Measurements from ENCODE around the gene SHANK1.

SHANK1 gene

DNA sequence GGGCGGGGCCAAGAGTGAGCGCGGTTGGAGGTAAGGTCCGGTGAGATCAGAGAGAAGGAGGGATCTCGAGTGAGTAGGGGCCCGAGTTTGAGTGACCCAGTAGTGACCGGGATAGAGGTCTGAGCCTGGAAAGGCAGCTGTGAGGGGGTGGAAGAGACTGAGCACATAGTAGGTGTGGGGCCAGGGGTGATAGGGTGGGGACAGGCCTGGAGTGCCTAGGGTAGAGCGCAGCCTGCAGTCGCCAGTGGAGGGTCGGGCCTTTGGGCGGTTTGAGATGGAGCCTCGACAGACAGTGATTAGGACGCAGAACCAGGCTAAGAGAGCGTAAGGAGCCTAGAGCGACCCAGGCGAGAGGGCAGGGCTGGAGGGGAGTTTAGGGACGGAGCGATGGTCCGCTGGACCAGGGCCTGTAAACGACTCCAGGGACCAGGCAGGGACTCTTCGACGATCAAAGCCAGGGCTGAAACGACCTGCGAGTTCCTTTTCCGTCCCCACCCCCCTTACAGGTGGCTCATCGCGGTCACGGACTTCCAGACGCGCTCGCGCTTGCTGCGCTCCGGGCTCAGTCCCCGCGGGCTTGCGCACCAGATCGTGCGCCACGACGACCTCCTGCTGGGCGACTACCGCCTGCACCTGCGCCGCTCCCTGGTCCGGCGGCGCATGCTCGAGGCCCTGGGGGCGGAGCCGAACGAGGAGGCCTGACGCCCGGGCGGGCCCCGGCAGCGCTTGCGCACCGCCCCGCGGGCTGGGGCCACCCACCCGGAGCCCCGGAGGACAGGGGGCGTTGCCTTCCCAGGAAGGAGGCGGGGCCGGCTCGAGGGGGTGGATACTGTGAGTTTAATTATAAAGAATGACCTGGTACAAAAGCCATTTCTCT lies 60.9 kb downstream of the SHANK1 start:
- DNase-seq = peak; percentile 36 to 67

DNA sequence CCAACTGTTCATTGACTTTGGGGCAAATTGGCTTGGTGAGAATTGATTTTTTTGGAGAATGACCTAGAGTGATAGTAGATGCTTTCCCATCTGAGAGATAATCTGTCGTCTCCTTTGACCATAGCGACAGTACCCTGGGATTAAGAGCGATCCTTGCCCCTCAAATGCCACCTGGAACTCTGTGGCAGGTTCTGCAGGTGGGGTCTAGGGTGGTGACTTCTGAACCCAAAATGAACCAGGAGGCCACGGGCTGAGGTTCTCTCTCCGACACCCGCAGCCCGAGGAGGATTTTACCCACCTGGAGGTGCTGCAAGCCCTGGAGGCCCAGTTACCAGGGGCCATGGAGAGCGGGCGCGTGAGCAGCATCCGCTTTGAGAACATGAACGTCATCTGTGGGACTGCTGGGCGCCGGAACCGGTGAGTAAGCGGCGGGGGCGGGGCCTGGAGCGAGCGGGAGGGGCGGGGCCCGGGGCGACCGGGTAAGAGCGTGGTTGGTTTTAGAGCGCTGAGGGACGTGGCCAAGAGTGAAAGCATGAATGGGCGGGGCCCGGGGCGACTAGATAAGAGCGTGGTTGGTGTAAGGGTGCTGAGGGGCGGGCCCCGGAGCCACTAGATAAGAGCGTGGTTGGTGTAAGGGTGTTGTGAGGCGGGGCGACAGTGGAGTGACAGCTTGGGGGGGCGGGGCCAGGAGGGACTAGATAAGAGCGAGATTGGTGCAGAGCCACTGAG lies 61.7 kb downstream of the SHANK1 start:
- peak; percentile 91 to 93 for DNase-seq

DNA sequence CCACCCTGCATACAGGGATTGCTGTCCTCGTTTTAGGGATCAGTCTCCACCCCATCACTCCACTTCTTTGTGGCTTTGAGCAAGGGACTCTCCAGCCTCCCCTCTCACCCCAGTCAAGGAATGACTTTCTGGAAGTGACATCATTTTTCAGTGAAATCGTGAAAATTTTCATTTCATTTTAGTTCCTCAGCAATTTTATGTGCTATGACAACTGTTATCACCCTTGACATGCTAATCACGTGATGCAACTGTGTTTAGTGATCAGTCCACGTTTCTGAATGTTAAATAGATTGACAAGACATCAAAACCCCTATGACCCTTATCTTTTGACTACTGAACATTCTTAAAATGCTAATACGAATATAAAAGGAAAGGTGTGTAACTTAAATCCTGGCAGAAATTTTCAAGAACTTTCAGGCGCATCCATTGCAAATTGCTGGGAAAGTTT lies 62.4 kb downstream of the SHANK1 start:
- no peak for DNase-seq

DNA sequence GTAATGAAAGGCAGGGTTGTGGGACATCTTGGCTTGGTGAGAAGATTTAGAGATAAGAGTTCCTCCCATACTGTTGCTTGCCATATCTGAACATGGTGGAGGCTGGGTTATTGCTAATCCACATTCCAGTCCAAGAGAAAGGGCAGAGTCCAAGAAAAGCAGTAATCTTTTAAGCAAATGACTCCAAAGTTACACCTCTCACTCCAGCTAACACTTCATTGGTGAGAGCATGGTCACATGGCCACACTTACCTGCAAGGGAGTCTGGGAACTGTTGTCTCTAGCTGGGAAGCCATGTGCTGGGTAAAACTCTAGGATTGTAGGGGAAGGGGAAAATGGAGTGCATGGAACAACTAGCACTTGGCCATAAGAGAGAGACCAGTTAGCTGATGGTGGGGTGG lies 64.7 kb downstream of the SHANK1 start:
- DNase-seq = no peak

DNA sequence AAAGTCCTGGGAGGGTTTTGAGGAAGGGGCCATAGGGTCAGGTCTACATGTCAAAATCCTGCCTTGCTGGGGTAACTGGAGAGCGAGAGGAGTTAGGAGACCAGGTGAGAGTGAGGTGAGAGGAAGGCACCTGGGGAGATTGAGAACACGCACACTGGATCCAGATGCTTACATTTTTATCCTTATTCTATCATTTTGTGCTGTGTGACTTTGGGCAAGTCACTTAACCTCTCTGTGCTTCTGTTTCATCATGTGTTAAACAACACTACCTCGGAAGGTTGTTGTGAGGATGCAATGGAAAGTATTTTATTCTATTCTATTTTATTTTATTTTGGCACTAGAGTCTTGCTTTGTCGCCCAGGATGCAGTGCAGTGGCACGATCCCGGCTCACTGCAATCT lies 66.9 kb downstream of the SHANK1 start:
- DNase-seq = no peak

DNA sequence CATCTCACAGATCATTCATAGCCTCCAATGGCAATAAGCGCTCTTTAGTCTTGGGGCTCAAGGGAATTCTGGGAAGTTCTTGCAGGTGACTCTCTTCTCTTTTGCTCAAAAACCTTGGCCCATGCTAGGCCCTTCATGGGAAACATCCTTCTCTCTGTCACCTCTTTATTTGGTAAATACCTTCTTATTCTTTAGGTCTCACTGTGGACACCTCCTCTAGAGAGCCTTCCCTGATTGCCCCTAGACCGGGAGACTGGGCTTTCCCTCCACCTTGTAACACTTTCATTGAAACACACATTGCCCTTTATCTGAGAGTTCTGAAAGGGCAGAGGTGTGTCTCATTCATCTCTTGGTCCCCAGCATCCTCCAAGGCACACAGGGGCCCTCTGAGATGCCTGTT lies 68.4 kb downstream of the SHANK1 start:
- DNase-seq = no peak

DNA sequence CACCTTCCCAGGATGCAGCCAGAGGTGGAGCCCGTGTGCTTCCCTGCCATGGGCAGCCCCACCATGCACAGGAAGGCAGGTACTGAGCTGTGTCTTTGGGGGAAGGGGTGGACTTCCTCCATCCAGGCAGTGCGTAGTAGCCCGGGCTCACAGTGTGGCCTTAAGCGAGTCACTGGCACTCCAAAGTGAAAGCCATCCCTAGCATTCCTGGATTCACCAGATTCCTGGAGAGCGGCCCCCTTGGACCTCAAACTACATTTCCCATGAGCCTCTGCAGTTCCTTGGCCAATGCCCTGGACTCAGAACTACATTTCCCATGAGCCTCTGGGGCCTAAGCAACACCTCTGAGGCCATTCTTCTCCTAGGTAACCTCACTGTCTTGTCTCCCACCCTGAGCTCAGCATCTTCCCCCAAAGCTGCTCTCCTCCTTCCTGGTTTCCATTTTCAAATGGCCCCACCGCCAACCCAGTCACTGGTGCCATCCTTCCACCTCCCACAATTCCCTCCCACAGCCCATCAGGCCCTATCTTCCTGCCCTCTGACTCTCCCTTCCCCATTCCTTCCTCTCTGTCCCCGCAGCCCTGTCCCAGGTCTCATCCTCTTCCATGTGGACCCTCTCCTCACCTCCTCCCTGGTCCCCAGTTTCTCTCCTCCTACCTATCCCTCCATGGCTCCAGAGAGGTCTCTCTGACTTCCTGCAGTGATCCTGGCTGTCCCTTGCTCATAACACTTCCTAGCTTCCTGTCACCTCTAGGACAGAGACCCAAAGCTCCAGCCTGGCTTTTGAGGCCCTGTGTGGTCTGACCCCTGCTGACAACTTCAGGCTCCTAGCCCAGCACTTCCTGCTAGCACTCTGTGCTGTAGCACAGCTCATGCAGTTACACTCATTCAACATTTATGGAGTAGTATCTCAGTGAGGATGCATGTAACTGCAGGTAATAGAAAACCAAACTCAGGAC lies 69.9 kb downstream of the SHANK1 start, which contains the start of gene C19orf81:
C19orf81 (plus strand) TSS at position 13 of the 959 bp plus-strand sequence; CDS start at position 13, 0 bp downstream.
- no peak for DNase-seq

DNA sequence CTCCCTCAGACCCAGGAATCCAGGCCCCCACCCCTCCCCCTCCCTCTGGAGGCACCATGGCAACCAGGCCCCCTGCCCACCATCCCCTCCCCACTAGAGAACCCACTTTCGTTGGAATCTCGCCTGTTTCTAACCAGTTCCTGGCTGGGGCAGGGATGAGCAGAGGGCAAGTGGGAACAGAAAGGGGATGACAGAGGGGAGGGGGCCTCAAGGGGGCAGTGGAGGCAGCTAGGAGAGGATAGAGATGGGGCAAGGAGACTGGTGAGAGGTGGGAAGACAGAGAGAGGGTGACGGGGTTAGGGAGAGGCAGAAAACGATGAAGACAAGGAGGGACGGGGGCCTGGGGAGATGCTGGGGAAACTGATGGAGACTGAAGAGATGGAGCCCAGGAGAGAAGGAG lies 70.9 kb downstream of the SHANK1 start:
- no peak for DNase-seq

DNA sequence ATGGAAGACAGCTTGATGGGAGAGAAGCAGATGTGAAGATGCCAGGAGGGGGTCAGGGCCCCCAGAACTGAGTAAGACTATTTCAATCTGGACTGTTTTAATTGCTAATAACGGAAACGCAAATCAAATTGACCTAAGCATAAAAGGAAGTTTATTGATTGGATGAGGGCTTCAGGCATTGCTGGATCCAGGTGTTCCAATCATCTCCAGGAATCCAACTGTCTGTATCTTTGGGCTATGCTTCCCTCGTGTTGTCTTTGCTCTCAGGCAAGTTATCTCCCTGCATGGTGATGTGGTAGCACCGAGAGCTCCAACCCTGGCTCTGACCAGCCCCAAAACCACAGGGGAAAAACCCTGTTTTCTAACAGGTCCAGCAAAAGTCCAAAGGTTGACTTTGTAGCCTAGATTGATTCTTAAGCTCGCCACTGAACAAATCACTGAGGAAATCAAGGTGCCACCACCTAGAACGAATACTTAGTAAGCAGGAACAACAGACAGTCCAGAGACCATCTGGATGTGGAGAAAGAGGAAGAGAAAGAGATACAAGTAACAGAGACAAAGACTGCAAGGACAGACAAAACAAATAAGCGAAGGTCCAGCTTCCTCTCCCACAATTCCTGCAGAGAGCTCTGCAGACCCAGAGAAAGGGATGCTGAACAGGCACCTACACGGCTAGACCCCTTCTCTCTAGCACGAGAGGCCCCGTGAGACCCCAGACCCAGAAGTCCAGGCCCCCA lies 71.6 kb downstream of the SHANK1 start:
- DNase-seq = no peak

DNA sequence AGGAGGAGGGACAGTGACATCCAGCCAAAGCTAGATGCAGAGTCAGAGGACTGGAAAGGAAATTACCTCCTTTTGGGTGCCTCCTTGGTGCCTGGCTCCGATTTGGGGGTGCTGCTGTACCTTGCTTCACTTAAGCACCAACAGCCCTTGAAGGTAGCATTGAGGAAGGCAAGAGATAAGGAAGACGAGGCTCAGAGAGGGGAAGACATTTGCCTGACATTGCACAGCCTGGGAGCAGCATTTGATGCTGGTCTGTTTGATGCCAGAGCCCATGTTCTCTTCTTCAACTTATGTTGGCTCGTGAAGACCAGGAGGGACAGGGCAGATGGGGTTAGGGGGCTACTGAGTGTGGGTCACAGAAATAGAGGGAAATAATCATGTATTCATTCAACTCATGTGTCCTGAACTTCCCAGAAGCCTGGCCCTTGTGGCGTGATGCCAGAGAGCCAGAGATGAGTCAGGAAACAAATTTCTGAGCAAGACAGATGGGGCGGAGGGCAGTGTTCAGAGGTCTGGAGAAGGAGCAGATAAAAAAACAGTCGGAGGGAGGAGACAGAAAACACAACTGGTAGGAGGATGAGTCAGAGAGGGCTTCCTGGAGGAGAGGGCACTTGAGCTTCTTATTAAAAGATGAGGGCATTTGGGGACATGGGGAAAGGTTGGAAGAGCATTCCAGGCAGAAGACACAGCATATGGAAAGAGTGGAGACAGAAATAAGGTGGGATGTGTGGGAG lies 73.4 kb downstream of the SHANK1 start:
- no peak for DNase-seq

DNA sequence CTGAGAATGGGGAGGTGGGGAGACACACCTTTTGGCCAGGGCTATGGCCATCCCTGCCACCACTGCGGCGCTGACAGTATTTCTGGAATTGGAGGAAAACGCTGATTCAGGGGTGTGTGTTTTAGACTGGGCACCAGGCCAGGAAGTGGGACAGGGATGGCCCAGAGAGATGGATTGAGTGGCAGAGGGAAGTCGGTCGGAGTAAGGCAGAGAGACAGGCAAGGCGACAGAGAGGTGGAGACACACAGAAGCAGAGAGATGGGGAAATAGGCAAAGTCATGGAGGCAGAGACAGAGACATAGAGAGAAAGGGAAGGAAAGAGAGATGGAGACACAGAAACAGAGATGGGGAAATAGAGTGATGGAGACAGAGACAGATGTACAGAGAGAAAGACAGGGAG lies 74.5 kb downstream of the SHANK1 start:
- DNase-seq = no peak

DNA sequence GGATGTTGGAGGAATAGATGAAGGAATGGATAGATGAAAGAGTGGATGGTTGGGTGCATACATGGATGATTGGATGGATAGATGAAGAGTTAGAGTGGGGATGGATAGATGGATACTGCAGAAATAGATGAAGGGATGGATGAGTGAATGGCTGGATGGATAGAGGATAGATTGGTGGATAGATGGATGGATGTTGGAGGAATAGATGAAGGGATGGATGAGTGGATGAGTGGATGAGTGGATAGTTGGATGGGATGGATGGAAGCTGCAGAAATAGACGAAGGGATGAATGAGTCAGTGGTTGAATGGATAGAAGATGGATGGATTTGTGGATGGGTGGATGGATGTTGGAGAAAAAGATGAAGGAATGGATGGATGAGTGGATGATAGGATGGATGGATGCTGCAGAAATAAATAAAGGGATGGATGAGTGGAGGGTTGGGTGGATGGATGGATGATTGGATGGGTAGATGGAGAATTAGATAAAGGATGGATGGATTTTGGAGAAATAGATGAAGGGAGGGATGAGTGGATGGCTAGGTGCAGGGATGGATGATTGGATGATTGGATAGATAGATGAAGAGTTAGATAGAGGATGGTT lies 75.2 kb downstream of the SHANK1 start:
- DNase-seq = no peak

DNA sequence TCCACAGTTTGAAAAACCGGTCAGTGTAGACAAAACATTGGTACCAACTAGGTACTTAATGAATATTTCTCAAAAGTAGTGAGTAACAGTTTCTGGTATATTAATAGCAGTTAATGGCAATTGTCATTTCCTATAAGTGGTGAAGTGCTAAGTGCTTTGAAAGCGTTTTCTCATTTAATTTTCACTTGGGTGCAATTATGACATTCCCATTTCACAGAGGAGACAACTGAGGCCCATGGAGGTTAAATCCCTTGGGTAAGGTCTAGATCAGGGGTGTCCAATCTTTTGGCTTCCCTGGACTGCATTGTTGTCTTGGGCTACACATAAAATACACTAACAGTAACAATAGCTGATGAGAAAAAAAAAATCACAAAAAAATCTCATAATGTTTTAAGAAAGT lies 79.2 kb downstream of the SHANK1 start:
- no peak for DNase-seq

DNA sequence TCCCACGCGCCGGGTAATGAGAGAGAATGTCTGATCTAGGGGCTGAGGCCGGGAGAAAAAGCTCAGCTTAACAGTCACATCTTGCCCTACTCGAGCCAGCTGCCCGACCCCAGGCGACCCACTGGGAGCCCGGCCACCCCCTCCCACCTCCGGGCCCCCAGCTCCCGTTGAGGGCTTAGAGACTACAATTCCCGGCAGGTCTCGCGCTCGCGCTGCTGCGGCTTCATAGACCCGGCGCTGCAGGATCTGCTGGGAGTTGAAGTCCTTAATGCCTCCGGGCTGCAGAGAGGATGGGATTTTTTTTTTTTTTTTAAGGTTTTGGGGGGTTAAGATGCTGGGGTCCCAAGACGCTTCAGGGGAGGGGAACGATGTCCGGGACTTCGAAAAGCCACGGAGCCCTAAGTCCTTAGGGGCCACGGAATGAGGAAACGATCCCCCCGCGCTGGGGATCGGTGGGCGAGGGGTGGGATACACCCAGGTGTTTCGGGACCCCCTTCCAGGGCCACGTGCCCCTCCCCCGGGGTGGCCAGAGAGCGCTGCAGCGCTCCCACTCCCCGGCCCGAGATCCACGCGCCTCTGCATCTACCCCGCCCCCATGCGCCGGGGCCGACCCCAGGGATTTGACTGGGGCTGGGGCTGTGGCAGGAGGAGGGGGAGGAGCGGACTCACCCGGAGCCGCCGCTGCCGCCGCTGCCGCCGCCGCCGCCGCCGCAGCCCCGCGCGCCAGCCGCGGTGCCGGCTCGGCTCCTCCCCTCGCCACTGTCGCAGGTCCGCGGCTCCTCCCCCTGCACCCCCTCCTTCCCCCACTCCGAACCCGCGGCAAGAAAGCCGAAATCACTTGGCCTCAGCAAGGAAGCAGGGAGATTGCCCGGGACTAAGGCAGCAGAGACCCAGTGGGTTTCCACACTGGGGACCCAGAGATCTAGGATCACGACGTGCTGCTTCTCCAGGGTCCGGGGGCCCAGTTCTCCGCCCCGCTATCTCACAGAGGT lies 80.2 kb downstream of the SHANK1 start, which contains the start of gene SYT3:
SYT3 (minus strand) TSS at position 761 of the 992 bp plus-strand sequence. CDS start 2,470 bp downstream, outside the sequence.
- no peak for DNase-seq

DNA sequence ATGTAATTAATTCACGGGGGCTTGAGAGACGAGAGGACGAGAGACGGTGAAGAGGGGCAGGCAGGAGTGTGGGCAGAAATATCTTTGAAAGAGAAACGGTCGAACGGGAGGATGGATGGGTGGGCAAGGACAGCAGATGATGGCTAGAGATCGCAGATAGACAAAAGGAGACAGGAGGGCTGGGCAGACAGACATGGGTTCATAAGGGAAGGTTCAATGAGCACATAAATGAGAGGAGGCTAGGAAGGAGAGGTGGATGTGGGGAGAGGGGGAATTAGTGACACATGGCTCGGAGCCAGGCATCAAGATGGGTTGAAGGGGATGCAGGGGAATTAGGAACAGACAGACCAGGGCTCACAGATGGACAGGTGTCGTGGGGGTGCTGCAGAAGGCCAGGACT lies 81.0 kb downstream of the SHANK1 start:
- DNase-seq = no peak

DNA sequence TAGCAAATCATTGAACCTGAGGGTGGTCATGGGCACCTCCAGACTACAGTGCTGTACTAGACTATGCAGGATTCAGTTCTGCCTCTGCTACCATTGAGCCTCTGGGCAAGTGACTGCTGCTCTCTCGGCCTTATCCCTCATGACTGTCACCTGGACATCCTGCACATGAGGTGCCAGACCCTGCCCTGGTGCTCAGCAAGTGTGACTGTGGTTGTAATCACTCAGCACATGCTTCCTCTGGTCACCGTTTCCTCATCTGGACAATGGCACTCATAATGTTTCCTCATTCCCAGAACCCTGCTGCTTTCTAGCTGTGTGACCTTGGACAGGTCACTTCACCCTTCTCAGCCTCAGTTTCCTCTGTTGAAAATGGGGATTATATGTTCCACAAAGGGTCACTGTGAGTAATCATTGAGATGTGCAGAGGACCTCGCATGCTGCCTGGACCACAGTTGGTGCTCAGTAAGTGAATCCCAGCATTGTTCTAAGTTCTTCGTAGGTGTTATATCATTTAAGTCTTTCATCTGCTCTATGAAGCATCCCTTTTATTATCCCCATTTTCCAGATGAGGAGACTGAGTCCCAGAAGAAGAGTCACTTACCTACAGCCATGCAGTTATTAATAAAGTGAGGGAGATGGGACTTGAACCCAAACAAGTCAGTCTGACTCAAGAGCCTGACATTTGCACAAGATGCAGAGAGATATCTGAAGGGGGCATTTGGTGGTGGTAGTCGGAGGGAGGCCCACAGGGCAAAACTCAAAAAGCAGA lies 83.1 kb downstream of the SHANK1 start:
- DNase-seq = no peak

DNA sequence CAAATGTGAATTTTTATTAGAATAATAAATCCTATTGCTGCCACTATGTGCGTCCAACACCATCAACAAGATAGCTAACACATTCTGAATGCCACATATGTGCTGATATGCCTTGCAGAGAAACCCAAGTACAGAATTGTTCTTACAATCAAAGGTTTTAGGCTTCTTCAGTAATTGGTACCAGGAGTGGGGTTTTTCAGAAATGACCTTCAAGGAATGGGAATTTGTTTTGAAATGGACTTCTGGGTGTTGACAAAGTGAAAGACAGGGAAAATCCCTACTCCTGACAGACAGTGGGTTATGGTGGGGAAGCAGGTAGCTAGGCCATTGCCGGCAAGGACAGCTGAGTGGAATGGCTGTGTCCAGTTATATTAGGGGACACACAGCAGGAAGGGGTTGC lies 85.6 kb downstream of the SHANK1 start:
- DNase-seq = no peak

DNA sequence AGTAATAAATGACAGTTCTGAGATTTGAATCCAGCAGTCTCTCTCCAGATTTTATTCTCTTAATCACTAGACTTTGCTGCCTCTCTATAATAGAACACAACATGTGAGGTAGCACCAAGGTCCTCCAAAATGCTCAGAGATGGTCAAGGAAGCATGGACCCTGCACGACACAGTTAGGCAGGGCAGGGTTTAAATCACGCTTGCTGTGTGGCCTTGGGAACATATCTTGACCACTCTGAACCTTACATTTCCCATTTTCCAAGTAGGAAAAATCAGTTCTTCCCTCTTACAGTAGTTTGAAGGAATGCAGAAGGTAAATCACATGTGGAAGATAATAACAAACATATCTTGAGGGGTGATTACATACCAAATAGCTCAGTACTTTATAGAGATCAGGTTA lies 86.2 kb downstream of the SHANK1 start:
- DNase-seq = no peak

All from AML-193 (cell line).